HG02970 (cell line): Measurements from ENCODE around the gene WIPF1.

Source experiments
- ATAC-seq: cut with Tn5 transposase; IDR thresholded peaks from one replicate; pipeline ENCODE4 v1.9.1; 2021; ENCODE audit warnings: mild to moderate bottlenecking, moderate library complexity, moderate number of reproducible peaks; ENCODE audit not compliant: unreplicated experiment, low FRiP score

The WIPF1 gene, protein sequence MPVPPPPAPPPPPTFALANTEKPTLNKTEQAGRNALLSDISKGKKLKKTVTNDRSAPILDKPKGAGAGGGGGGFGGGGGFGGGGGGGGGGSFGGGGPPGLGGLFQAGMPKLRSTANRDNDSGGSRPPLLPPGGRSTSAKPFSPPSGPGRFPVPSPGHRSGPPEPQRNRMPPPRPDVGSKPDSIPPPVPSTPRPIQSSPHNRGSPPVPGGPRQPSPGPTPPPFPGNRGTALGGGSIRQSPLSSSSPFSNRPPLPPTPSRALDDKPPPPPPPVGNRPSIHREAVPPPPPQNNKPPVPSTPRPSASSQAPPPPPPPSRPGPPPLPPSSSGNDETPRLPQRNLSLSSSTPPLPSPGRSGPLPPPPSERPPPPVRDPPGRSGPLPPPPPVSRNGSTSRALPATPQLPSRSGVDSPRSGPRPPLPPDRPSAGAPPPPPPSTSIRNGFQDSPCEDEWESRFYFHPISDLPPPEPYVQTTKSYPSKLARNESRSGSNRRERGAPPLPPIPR

DNA sequence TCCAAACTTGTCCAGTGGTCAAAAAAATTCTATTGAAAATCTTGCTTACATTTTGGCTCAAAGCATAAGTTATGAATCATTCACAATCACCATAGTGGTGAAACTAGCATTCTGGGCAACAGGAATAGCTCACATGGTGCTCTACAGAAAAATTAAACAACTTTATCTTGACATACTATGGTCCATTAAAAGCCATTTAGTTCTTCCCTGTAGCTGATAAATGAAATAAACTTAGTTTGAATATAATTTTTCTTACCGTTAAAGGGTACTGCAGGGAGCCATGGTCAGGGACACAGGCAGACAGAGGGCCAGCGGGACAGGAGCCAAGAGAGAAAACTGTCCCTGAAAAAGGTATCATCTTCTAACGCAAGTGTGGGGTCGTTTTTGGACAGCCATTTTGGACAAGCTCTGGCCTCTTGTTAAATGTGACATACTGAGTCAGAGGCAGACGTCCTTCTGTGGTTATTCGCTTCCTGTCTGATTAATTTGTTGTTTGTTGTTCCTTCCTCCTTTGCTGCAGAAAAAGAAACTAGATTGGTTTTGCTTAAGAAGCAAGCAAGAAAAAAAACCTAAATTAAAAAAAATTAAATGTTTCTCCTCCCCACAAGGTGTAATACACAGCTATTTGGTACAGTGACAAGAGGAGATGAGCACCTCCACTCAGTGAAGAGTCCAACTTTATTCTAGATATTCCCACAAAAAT is at the start of gene WIPF1:
WIPF1 (minus strand) TSS at position 460 of the 703 bp plus-strand sequence. CDS start 12,231 bp downstream, outside the sequence.
- no peak for ATAC-seq

DNA sequence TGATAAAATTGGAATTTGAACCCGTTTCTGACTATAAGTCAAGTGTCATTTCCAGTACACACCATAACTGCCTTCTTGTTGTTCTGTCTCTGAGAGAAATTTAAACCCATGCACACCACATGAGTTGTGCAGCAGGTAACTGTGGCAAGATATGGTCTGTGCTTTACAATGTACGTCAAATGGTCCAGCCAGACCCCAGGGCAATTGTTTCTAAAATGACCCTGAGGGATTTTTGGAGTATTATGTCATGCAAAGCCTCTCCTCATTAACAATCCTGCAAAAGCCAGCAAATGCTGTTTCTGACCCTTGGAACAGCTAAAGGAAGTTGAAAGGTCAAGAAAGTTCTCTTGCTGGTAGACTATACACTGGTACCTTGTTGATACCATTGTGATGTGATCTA is 47.7 kb upstream of the WIPF1 start:
- ATAC-seq, result no peak

DNA sequence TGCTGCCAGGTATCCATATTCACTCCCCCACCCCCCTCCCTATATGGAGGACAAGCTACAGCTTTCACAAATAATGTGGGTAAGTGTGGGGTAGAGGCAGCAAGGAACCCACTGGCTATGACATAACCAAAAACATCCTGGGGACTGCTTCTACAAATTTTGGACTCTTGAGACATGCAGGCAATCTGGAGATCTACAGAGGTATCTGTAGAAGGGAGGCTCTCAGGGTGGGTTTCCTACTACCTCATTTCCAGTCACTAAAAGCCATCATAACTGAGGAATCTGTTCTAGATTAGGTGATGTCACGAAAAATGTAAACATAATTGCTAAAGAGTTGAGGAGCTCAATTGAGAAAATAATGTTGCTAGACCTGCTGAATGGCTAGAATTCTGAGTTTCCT is 46.8 kb upstream of the WIPF1 start:
- ATAC-seq, result no peak

DNA sequence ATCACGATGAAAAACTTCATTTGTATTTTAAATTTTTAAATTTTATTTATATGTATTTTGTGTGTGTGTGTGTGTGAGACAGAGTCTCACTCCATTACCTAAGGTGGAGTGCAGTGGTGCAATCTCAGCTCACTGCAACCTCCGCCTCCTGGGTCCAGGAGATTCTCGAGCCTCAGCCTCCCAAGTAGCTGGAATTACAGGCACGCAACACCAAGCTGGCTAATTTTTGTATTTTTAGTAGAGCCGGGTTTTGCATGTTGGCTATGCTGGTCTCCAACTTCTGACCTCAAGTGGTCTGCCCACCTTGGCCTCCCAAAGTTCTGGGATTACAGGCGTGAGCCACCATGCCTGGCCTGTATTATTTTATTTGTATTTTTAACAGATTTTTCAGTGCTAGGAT is 45.8 kb upstream of the WIPF1 start:
- no peak for ATAC-seq

DNA sequence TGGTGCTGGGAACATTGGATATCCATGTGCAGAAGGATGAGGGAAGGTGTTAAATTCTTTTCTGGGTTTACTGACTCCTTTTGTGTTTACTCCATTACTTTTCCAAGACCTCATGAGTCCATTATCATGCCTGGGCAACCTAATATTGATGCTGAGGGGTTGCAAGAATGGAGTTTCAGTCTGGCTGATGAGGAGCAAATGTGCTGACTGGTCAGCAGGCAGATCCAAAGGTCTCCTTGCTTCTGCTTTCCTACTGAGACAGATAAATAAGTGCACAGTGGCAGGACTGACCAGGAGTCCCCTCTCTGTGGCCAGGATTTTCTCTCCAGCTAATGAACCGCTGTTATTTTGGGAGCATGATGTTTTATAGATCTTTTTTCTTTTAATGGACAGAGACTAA is 43.6 kb upstream of the WIPF1 start:
- no peak for ATAC-seq

DNA sequence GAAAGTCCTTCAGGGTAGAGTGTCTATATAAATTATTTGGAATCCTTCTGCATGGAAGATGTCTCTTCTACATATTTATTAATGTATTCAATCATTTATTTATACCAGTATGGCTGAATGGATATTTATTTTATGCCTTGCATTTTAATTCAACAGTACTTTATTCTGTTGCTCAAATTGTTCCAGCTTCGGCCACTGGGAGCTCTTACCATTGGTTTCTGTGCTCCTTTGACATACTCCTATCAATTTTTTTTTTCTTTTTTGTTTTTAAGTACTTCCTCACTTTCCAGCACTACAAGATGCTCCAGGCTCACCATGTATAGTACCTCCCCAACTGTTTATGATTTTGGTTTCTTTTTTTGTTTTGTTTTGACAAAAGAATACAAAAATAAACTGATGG is 39.4 kb upstream of the WIPF1 start:
- ATAC-seq, result no peak

DNA sequence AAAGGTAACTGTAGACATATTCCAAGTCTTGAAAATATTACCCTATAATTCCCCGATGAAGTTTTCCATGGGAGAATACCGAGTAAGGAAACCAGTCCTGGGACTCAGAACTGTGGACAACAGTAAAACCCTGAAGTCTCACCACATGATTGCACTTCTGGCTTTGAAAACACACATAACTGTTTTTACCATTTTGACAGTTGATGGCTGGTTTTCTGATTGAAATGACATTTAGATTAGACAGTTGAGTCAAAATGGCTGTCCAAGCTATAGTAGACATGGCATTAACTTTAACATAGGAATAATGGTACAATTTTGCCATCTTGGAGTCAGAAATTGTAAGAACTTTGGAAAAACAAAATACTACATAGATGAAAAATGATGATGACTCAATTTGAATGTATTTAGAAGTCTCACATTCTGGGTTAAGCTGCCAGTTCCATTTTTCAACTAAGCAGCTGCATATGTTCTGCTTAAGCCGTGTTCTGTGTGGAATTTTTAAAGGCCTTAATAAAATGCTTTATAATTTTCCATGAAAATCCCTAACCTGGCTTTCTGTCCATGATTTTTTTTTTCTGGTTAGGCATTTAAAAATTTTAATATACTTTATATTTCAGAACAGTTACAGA is 38.3 kb upstream of the WIPF1 start:
- ATAC-seq, result no peak

DNA sequence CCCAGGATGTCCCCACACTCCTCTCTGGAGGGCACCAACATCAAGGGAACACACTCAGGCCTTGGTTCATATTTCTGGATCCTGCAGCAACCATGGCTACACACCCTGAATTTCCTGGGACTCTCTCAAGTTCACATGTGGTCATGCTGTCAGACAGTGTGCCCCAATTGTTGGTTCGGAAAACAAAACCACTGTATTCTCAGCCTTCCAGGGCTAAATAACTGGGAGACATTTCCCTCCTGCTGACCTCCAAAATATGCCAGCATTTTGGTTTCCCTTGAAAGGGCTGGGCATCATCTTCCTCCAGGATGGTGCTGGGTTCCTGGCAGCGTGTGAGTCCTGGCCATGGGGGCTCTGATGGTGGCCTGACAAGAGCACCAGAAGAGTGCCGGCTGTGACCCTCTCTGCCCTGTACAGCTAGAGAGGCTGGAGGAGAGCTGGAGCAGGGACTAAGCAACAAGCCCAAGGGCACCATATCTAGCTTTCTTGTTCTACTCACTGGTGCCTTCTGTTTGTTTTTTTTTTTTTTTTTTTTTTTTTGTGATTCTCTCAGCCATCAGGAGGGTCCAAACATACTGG is 37.5 kb upstream of the WIPF1 start:
- no peak for ATAC-seq

DNA sequence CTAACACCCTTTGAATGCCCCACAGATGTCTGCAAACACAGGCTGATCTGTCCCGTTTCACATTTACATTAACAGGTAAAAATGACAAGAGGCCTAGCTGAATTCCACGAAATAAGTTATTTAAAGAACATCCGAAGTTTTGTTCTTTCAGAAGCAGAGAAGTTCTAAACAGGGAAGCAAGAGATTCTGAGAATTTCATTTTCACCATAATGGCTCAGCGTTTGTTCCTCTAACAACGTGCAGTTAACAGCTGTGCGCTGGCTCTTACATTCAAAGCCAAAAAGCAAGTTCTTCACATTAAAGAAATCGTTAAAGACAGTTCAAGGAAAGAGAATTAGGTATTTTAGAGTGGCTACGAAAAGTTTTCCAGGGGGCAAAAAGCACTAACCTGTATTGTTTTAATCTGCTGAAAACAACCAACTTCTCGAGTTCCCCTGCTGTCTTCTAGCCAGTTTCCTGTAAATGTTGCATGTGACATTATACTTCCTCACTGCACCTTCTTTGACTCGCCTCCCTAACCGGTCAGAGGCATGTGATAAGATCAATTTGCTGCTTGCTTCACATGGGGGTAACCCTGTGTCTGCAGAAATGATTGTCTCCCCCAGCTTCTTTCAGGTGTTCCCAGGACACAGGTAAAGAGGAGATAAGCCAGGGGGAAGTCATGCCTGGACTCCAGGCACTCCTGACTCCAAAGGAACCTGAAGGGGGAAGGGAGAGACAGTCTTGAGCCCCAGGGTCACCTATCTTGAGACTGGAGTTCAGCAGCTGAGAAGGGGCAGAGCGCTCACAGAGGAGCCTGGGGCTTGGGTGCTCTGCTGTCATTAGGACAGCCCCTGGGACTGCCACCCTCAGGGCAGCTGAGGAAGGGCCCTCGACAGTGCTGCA is 36.8 kb upstream of the WIPF1 start:
- ATAC-seq, result peak; percentile 70

DNA sequence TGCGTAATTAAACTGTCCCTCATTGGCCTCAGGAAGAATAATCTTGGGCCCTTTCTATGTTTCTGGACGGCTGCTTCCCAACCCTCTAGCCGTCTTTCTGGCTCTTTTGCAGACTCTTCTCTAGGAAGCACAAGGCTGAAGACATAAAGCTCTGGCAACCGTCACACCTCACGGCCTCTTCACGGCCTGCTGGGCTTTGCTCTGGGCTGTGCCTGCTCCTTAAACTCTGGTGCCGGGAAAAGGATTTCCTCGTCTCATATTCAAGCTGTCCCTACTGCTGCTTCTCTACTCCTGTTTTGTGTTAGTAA is 36.0 kb upstream of the WIPF1 start:
- no peak for ATAC-seq

DNA sequence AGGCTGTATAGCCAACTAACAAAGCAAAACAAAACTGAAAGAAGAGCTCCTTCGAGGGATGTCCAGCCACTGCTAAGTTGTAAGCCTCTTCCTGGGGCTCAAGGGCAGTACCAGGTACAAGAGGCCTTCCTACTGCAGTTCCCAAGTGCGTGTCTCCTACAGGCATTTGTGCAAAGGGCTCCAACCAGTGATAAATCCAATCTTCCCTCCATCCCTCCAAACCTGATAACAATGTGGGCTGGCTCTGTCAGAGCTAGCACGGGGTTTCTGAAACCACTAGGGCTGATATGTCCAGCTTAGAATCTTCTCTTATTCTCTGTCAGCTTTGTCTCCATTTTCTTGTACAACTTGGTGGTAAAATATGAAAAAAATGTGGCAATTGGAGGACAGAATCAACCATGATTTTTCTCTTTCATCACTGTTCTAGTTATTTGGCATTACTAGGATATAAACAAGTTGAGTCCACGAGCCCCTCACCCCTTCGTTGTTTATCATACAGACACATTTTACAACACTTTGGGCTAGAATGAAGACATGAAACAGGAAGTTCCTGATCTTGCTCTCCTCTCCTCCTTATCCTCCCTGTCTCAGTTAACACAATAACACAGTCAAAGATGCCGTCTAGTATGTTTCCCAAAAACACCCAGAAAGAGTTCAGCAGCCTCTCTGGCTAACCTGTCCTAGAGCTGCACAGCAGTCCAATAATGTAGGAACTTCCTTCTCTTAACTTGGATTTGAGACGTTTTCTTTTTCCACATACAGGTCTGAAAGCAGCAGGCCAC is 35.4 kb upstream of the WIPF1 start:
- no peak for ATAC-seq

DNA sequence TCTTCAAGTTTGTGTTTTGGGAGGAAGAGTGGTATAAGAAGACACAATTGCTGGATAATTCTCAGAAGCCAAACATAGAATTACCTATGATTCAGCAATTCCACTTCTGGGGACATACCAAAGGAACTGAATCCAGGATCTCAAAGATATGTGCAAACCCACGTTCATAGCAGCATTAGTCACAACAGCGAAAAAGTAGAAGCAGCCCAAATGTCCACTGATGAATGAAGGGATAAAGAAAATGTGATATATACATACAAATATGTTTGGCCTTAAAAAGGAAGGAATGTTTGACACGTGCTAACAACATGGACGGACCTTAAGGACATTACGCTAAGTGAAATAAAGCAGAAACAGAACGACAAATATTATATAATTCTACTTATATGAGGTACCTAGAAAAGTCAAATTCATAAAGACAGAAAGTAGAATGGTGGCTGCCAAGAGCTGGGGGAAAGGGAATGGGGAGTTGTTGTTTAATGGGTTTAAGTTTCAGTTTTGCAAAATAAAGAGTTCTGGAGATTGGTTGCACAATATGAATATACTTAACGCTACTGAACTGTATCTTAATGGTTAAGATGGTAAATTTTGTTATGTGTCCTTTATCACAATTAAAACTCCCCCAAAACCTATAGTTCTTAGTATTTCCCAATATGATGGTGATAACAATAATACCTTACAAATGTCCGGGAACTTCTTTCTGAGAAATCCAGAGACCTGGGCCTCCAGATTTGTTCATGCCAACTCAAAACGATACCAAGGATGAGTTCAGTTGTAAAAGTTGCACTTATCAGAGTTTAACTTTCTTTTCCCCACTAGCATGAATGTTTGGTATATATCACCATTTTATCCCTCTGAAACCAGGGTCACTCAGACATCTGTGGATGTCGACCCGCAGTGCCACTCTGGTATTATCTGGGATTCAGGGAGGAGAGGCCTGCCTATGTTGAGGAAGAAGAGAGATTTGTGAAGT is 33.7 kb upstream of the WIPF1 start:
- no peak for ATAC-seq

DNA sequence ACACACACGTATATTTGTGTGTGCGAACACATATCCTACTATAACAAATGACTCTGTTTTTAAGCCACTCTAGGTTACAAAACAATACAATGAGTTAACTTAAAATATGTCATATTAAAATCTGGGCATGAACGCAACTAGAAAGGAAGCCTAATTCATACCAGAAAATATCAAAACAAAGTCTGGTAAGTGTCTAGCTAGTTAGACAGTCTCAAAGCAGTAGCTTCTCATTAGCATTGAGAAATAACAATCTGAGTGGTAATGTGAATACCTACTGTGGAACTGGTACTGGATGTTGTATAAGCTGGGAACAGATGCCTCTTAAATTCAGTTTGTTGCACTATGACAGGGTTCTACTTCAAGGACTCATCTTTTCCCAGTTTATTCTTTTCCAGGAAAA is 32.5 kb upstream of the WIPF1 start:
- no peak for ATAC-seq

DNA sequence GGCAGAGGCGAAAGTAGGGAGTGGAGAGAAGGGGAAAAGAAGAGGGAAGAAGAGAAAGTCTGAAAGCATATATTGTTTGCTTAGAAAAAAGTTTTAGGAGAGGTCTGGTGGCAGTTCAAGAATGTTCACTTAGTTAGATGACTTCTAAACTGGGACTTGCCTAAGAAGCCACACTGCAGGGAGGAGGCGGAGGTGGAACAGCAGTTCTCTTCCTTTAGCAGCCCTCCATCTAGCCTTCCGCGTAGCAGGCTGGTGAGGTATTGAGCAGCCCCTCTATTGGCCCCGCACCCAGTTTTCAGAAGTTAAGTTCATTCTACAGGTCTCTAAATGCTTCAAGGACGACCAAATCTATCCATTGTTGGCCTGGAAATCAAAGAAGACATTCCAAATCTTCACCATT is 31.9 kb upstream of the WIPF1 start:
- ATAC-seq, result no peak

DNA sequence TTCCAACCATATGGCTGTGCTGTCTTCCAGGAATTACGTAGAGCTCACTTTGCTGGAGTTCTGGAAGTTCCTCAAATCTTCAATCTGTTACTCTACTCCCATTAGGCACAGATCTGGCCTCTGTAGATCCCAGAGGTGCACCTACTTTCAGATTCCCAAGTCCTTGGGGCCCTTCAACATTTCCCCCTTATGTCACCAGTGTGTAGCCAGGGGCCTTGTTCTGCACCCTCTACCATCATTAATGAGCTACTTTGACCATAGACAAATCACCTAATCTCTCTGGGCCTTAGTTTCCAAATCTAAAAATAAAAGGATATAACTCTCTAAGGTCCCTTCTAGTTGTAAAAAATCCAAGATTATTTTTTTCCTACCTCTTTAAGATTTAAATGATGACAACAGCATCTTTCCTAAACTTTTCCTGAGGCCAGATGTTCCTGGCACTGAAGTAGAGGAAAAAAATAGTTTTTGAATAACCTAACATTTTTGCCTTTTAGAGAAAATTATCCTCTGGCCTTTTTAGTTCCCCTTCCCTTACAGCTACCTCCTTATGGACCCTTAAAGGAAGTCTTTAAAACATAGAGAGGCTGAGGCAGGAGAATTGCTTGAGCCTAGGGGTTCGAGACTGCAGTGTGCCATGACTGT is 31.0 kb upstream of the WIPF1 start:
- no peak for ATAC-seq

DNA sequence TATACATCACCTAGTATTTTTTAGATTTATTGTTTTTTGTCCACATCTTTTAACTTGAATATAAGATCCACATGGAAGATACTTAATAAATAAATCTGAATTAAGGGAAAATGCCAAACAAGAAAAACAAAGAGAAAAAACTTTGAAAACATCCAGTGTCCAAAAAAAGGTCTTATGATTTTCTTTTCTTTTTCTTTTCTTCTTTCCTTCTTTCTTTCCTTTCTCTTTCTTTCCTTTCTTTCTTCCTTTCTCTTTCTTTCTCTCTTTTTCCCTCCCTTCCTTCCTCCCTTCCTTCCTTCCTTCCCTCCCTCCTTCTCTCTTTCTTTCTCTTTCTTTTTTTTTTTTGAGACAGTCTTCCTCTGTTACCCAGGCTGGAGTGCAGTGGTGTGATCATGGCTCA is 29.6 kb upstream of the WIPF1 start:
- no peak for ATAC-seq

DNA sequence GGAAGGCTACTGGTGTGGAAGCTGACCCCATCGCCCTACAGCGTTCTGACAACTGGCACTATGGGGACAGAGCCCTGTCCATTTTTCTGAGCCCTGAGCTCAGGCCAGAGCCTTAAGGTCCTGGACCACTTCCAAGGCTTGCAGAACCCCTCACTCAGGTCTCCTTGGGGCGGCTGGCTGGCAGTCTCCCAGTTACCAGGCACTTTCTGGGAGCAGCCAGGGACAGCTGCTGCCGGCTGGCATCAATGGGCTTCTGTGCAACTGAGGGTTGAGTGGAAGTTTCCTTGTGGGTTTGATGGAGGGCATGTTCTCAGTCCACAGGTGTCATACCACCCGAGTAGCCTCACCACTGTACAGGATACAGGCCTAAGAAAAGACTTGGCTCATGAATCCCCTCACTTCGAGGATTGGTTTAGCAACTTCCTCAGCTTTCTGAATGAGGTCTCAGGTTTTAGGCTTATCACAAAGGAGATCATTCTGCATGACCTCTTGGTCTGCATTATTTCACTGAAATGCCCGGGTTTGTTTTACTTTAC is 27.4 kb upstream of the WIPF1 start:
- no peak for ATAC-seq

DNA sequence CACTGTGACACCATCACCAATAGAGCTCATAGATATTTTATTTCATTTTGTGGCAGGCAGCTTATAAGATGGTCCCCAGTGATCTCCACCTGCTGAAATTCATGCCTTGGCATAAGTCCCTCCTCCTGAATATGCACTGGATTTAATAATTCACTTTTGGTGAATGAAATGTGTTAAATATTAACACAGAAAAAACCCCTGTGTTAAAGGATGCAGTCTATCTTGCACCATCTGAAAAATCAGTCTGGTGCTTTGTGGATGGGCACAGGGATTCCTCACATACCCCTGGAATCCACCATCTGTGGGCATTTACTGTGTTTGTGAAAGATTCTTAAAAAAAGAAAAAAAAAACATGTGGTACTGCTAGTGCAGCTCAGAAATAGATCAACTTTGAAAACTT is 26.1 kb upstream of the WIPF1 start:
- ATAC-seq, result no peak
